Uterus (tissue), 2 donors: ENCODE data around the gene CEACAM16.

Experiments used
- CTCF ChIP-seq, 4 experiments: fragments of 200-600 bp in 2 of 4; fragments of 450-650 bp in 2 of 4; sonication (generic) in 2 of 4; IDR thresholded peaks; one replicate each; pipeline ENCODE4 v1.5.1; 2016 to 2019; ENCODE audit warnings: antibody characterized with exemption in 4 of 4, mild to moderate bottlenecking in 2 of 4, moderate library complexity in 1 of 4
- POLR2A ChIP-seq, 2 donors: fragments of 450-650 bp; IDR thresholded peaks; one replicate each; pipeline ENCODE4 v1.6.1; 2016; ENCODE audit warnings: antibody characterized with exemption in 2 of 2, mild to moderate bottlenecking in 1 of 2, moderate library complexity in 1 of 2

DNA sequence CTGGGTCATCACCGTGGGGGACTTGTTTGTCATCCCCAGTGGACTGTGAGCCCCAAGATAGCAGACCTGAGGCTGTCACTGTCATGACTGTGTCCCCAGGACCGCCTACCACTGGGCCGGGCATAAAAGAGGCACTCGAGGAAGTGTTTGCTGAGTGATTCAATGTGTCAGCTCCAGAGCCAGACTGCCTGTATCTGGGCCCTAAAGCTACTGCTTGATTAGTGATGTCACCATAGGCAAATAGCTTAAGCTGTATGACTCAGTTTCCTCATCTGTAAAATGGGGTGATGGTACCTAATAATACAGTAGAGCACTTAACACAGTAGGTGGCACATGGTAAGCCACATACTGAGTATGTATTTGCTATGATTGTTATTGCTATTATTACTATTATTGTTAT, 38.9 kb upstream of the CEACAM16 start:
- no peak for TF ChIP-seq CTCF (IDR thresholded peaks at IDR 0.05)
- TF ChIP-seq POLR2A (IDR thresholded peaks at IDR 0.05) = no peak
